GM10266 (cell line): ENCODE data around the gene NME3.

ENCODE experiments used
- DNase-seq: peaks from one replicate; pipeline ENCODE4 v3.0.0; 2012; ENCODE audit errors: extremely low spot score
- TF ChIP-seq, protein P1 (sequence below): IDR thresholded peaks from 2 replicates; pipeline ENCODE4 v1.5.1; 2012; ENCODE audit warnings: mild to moderate bottlenecking, low read depth; ENCODE audit not compliant: control insufficient read depth, insufficient read depth; ENCODE audit errors: missing control alignments

Gene NME3

DNA sequence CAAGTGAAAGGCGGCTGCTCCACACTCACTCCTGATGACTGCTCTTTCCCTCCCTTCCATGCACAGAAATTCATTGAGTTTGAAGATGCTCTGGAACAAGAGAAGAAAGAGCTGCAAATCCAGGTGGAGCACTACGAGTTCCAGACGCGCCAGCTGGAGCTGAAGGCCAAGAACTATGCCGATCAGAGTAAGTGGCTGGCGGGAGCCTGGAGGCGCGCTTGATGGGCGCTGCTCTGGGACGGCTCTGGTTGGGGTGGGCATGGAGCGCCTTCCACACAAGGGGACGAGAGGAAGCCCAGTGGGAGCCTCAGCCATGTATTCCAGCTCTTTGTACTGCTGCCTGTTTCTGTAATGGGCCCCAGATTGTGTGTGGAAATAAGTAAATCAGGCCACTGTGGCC is 46.9 kb downstream of the NME3 start:
- no peak for DNase-seq
- TF ChIP-seq, protein P1, sequence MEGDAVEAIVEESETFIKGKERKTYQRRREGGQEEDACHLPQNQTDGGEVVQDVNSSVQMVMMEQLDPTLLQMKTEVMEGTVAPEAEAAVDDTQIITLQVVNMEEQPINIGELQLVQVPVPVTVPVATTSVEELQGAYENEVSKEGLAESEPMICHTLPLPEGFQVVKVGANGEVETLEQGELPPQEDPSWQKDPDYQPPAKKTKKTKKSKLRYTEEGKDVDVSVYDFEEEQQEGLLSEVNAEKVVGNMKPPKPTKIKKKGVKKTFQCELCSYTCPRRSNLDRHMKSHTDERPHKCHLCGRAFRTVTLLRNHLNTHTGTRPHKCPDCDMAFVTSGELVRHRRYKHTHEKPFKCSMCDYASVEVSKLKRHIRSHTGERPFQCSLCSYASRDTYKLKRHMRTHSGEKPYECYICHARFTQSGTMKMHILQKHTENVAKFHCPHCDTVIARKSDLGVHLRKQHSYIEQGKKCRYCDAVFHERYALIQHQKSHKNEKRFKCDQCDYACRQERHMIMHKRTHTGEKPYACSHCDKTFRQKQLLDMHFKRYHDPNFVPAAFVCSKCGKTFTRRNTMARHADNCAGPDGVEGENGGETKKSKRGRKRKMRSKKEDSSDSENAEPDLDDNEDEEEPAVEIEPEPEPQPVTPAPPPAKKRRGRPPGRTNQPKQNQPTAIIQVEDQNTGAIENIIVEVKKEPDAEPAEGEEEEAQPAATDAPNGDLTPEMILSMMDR = no peak

DNA sequence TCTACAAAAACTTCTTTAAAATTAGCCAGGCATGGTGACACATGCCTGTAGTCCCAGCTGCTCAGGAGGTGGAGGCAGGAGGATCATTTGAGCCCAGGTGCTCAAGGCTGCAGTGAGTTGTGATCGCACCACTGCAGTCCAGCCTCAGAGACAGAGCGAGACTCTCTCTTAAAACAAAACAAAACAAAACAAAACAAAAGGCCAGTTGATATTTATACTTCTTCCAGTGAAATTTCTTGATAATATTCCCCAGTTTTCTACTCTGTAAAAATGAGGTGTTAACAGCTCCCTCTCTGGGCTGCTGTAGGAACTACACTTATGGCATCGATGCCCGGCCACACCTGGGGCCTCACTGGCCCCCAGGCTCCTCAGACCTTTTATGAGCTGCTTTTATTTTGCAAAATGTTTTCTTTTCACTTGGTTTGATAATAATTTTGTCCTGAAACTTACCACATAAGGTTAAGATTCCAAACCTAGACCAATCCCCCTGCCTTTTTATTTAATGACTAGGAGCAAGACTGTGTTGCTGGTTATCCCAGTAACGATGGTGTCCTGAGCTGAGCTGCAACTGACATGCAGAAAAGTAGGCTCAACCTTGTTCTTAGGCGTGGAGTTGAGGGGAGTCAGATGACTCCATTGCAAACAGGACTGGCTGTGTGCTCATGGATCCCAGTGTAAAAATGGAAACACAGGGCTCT is 47.7 kb downstream of the NME3 start:
- peak; percentile 71 for DNase-seq
- TF ChIP-seq, protein P1 = peak; percentile 75

DNA sequence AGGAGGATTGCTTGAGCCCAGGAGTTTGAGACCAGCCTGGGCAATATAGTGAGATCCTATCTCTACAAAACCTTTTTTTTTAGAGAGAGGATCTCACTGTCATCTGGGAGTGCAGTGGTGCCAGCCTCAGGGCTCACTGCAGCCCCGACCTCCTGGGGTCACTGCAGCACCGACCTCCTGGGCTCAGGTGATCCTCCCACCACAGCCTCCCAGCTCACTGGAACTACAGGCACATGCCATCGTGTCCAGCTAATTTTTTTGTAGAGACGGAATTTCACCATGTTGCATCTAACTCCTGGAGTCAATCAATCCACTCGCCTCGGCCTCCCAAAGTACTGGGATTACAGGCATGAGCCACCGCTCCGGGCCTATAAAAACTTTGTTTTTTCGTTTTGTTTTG is 50.0 kb downstream of the NME3 start:
- TF ChIP-seq, protein P1 = no peak
- no peak for DNase-seq
